Bronchial epithelial cell (primary cell): Measurements from ENCODE around the gene ADGRF4. TPM values are rescaled to one million over a fixed set of nuclear protein-coding genes. Genes with fewer than 3 reads are reported as not detected.

Source experiments
- DNase-seq: peaks from one replicate; pipeline ENCODE4 v3.0.0-alpha.2; 2010; ENCODE audit warnings: low read depth
- FAIRE-seq: peaks from 2 replicates; lab custom pipeline; 2011; peaks lifted over from hg19 to GRCh38; lab: Jason Lieb, UNC
- H3K27me3 ChIP-seq: 2 replicates; pipeline ENCODE4 v1.5.1; 2011; ENCODE audit warnings: low read length; ENCODE audit not compliant: control insufficient read depth, insufficient read depth
- H3K36me3 ChIP-seq: 2 replicates; pipeline ENCODE4 v1.5.1; 2011; ENCODE audit warnings: low read length; ENCODE audit not compliant: control insufficient read depth, insufficient read depth
- H3K4me3 ChIP-seq: 2 replicates; pipeline ENCODE4 v1.5.1; 2011; ENCODE audit warnings: mild to moderate bottlenecking, low read depth, low read length, control low read depth
- total RNA-seq: library from RNA; depleted of rRNA; stranded (reverse); fragments of >200 nt; gene quantifications from 2 replicates; pipeline ENCODE4 v1.2.1, GENCODE V29; 2014
- TF ChIP-seq, protein P1 (sequence below): IDR thresholded peaks from 2 replicates; pipeline ENCODE4 v1.5.1; 2011; ENCODE audit warnings: mild to moderate bottlenecking, moderate library complexity, low read length, control low read depth, inconsistent platforms; ENCODE audit not compliant: insufficient read depth, severe bottlenecking

ADGRF4 gene
- total RNA-seq, 1 donor from 2014 or later, result 17.9 TPM

- Histone ChIP-seq H3K36me3 (no peaks in the 10 kb centered on the region), H3K4me3 (no peak overlapping the region), H3K27me3 (no peaks in the 10 kb centered on the region)
- DNase-seq (no peak), FAIRE-seq (no peak)
- TF ChIP-seq, protein P1, sequence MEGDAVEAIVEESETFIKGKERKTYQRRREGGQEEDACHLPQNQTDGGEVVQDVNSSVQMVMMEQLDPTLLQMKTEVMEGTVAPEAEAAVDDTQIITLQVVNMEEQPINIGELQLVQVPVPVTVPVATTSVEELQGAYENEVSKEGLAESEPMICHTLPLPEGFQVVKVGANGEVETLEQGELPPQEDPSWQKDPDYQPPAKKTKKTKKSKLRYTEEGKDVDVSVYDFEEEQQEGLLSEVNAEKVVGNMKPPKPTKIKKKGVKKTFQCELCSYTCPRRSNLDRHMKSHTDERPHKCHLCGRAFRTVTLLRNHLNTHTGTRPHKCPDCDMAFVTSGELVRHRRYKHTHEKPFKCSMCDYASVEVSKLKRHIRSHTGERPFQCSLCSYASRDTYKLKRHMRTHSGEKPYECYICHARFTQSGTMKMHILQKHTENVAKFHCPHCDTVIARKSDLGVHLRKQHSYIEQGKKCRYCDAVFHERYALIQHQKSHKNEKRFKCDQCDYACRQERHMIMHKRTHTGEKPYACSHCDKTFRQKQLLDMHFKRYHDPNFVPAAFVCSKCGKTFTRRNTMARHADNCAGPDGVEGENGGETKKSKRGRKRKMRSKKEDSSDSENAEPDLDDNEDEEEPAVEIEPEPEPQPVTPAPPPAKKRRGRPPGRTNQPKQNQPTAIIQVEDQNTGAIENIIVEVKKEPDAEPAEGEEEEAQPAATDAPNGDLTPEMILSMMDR, result no peak
Observed at GRCh38 chr6:47687432-47687831, 10.9 kb upstream of the ADGRF4 start.

- no peak for FAIRE-seq
Observed at GRCh38 chr6:47690214-47690613, 8.2 kb upstream of the ADGRF4 start.

DNA sequence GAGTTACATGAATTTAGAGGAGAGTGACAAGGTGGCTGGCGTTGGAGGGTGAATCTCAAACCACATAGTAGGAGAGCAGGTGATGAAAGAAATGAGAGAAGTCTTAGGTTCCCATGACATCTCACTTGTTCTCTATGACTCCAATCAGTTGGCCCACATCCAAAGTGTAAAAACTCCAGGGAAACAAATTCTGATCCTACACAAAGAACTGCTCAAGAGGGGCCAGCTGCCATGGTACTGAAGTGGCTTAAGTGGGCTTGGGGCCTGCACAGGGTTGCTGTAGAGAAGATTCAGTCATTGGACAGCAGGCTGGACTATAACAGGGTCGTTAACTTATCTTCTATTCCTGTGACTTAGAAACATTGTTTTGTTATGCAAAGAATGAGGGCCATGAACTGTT, 7.6 kb upstream of the ADGRF4 start:
- Histone ChIP-seq H3K27me3 (no peaks in the 10 kb centered on the region), H3K4me3 (no peak overlapping the region), H3K36me3 (no peaks in the 10 kb centered on the region)
- no peak for FAIRE-seq
- no peak for DNase-seq
- TF ChIP-seq, protein P1, result no peak

More at GRCh38 chr6:47690214-47690613, 8.2 kb upstream of the ADGRF4 start:
- no peaks in the 10 kb centered on the region for H3K36me3 ChIP-seq
- H3K27me3 ChIP-seq, result no peaks in the 10 kb centered on the region
- no peak overlapping the region for H3K4me3 ChIP-seq
- DNase-seq, result peak; percentile 35
- TF ChIP-seq, protein P1, result no peak

- FAIRE-seq (no peak), DNase-seq (no peak)
- TF ChIP-seq, protein P1, result no peak
Observed at GRCh38 chr6:47697925-47698324, 455 bp upstream of the ADGRF4 start.

DNA sequence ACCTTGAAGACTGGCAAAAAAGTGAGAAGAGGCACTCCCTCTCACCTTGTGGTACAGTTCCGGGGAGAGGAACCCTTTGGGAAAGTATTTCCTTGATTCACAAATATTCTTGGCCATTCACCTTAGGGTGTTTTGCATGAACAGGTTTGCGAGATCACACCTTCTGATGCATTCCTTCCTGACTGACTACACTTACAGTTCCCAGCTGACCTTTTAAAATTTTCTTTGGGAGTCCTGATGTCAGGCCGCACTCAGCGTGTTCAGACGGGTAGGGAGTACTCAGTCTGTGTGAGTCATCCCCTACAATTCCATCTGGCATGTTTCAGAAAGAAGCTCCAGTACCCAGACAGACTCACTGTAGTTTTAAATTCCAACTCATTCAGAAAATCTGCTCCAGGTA, 1.7 kb downstream of the ADGRF4 start:
- TF ChIP-seq, protein P1, result no peak
- Histone ChIP-seq H3K27me3 (no peaks in the 10 kb centered on the region), H3K4me3 (peak overlapping the region; percentile 55), H3K36me3 (peaks cover 4% of the 10 kb centered on the region)
- DNase-seq (peak; percentile 100), FAIRE-seq (peak; percentile 98)

More at GRCh38 chr6:47697925-47698324, 455 bp upstream of the ADGRF4 start:
- peaks cover 2% of the 10 kb centered on the region for H3K36me3 ChIP-seq
- no peaks in the 10 kb centered on the region for H3K27me3 ChIP-seq
- H3K4me3 ChIP-seq, result no peak overlapping the region

- H3K4me3 ChIP-seq, result peak overlapping the region; percentile 12
- TF ChIP-seq, protein P1, result no peak
- DNase-seq (peak; percentile 65), FAIRE-seq (no peak)
- H3K36me3 ChIP-seq, result peaks cover 4% of the 10 kb centered on the region
- H3K27me3 ChIP-seq, result no peaks in the 10 kb centered on the region
Observed at GRCh38 chr6:47700596-47700995, 2.2 kb downstream of the ADGRF4 start.
